HCT116 (cell line): ENCODE data around the gene YWHAG. TPM values are rescaled to one million over a fixed set of nuclear protein-coding genes. Genes with fewer than 3 reads are reported as not detected.
A peak's percentile ranks its signal among the peaks of the same experiment; 100 is the strongest.

Experiments used
- ATAC-seq: fragments of 200-7000 bp; cut with Tn5 transposase; 2 replicates; pipeline ENCODE4 v1.9.1; 2020; ENCODE audit warnings: mild to moderate bottlenecking, moderate library complexity
- Bru-seq: library from RNA; stranded (reverse); fragments of 400-500 nt; gene quantifications from one replicate; lab custom pipeline; 2021; lab: Mats Ljungman, UMichigan
- BruChase-seq, 2 experiments: library from RNA; stranded (reverse); fragments of 400-500 nt; gene quantifications; one replicate each; lab custom pipeline; 2021; lab: Mats Ljungman, UMichigan
- BruUV-seq: library from RNA; stranded (reverse); fragments of 400-500 nt; replicated peaks from 2 replicates; lab custom pipeline; 2021; lab: Mats Ljungman, UMichigan
- CTCF ChIA-PET: fragments of 300-600 bp; sonication (Branson Sonifier 250); formaldehyde crosslinking; loops from one replicate; lab custom pipeline; 2021; ENCODE audit warnings: antibody characterized with exemption; lab: Charles Lee
- POLR2A ChIA-PET: fragments of 300-600, 350-600 bp; sonication (Branson Sonifier 250); formaldehyde crosslinking; loops from one replicate; lab custom pipeline; 2021; ENCODE audit warnings: antibody characterized with exemption; lab: Charles Lee
- RAD21 ChIA-PET, 2 experiments: fragments of 300-600 bp; sonication (Branson Sonifier 250); formaldehyde crosslinking; loops; one replicate each; lab custom pipeline; 2023; ENCODE audit warnings: low total read pairs in 2 of 2; ENCODE audit not compliant: uncharacterized antibody in 2 of 2, unreplicated experiment in 2 of 2, low non-redundant PET in 1 of 2; lab: Charles Lee
- DNase-seq: peaks from one replicate; pipeline ENCODE4 v3.0.0-alpha.2; 2010; ENCODE audit warnings: low read depth, low spot score
- H2AFZ ChIP-seq: fragments of 200-600 bp; shearing (Covaris generic), sonication (generic); 2 replicates; pipeline ENCODE4 v1.6.1; 2017; ENCODE audit warnings: low read depth, mixed run types, mixed read lengths, antibody characterized with exemption, low read length; ENCODE audit not compliant: poor library complexity, severe bottlenecking
- H3K27ac ChIP-seq: 2 replicates; pipeline ENCODE4 v1.5.1; 2012; ENCODE audit warnings: low read depth, low read length
- H3K27me3 ChIP-seq: fragments of 200-600 bp; sonication (generic); 2 replicates; pipeline ENCODE4 v1.6.1; 2016; ENCODE audit warnings: mixed run types, low read length, mixed read lengths; ENCODE audit not compliant: insufficient read depth
- H3K36me3 ChIP-seq, 2 experiments: fragments of 200-500 bp in 1 of 2; fragments of 200-600 bp in 1 of 2; sonication (Bioruptor generic) in 1 of 2; sonication (generic) in 1 of 2; 2 replicates each; pipeline versions ENCODE4 v1.5.1 to v1.6.1; 2014 to 2016; ENCODE audit warnings: low read length in 2 of 2, inconsistent platforms in 1 of 2, mixed read lengths in 1 of 2, mixed run types in 1 of 2; ENCODE audit not compliant: insufficient read depth in 2 of 2, control insufficient read depth in 1 of 2
- H3K4me1 ChIP-seq, 2 experiments: fragments of 200-600 bp in 1 of 2; sonication (generic) in 1 of 2; 2 replicates each; pipeline versions ENCODE4 v1.5.1 to v1.6.1; 2012 to 2017; ENCODE audit warnings: low read length in 2 of 2, inconsistent platforms in 1 of 2, mild to moderate bottlenecking in 1 of 2, mixed read lengths in 1 of 2, mixed run types in 1 of 2, moderate library complexity in 1 of 2; ENCODE audit not compliant: insufficient read depth in 2 of 2, control insufficient read depth in 1 of 2
- H3K4me2 ChIP-seq: fragments of 200-600 bp; sonication (generic); 2 replicates; pipeline ENCODE4 v1.6.1; 2017; ENCODE audit warnings: mixed run types, low read length, mixed read lengths
- H3K4me3 ChIP-seq, 2 experiments: fragments of 200-600 bp in 1 of 2; sonication (generic) in 1 of 2; replicated peaks in 1 of 2; 2 replicates each; pipeline ENCODE4 v1.5.1; 2011 to 2016; ENCODE audit warnings: low read length in 2 of 2, control low read depth in 1 of 2, low read depth in 1 of 2, mild to moderate bottlenecking in 1 of 2, mixed read lengths in 1 of 2, mixed run types in 1 of 2
- H3K79me2 ChIP-seq: fragments of 200-600 bp; sonication (generic); 2 replicates; pipeline ENCODE4 v1.6.1; 2017; ENCODE audit warnings: mild to moderate bottlenecking, mixed run types, low read length, moderate library complexity, mixed read lengths; ENCODE audit not compliant: insufficient read depth
- H3K9ac ChIP-seq: fragments of 200-600 bp; sonication (generic); 2 replicates; pipeline ENCODE4 v1.6.1; 2016; ENCODE audit warnings: low read length, mixed read lengths
- H3K9me2 ChIP-seq: fragments of 200-600 bp; sonication (generic), shearing (Covaris generic); 2 replicates; pipeline ENCODE4 v1.6.1; 2017; ENCODE audit warnings: mixed run types, mild to moderate bottlenecking, moderate library complexity; ENCODE audit not compliant: insufficient read depth
- H3K9me3 ChIP-seq, 2 experiments: fragments of 200-500 bp in 1 of 2; fragments of 200-600 bp in 1 of 2; sonication (Bioruptor generic) in 1 of 2; sonication (generic) in 1 of 2; 2 replicates each; pipeline ENCODE4 v1.6.1; 2014 to 2017; ENCODE audit warnings: low read length in 2 of 2, mixed read lengths in 2 of 2, inconsistent platforms in 1 of 2, low read depth in 1 of 2, mild to moderate bottlenecking in 1 of 2, mixed run types in 1 of 2, moderate library complexity in 1 of 2; ENCODE audit not compliant: control insufficient read depth in 1 of 2, insufficient read depth in 1 of 2
- H4K20me1 ChIP-seq: fragments of 200-600 bp; sonication (generic), shearing (Covaris generic); 2 replicates; pipeline ENCODE4 v1.6.1; 2017; ENCODE audit warnings: mixed run types, mild to moderate bottlenecking, moderate library complexity; ENCODE audit not compliant: insufficient read depth
- CBX3 ChIP-seq: IDR thresholded peaks from 2 replicates; pipeline ENCODE4 v1.6.1; 2012; ENCODE audit warnings: low read depth
- POLR2A ChIP-seq: IDR thresholded peaks from 2 replicates; pipeline ENCODE4 v1.7.0; 2011; ENCODE audit warnings: borderline replicate concordance; ENCODE audit not compliant: insufficient read depth, insufficient read length; ENCODE audit errors: extremely low read depth
- POLR2AphosphoS5 ChIP-seq: IDR thresholded peaks from 2 replicates; pipeline ENCODE4 v1.6.1; 2011; ENCODE audit warnings: mild to moderate bottlenecking, low read depth, low read length, moderate library complexity
- ZBTB33 ChIP-seq: IDR thresholded peaks from 2 replicates; pipeline ENCODE4 v1.6.1; 2011; ENCODE audit warnings: mild to moderate bottlenecking, low read length, moderate library complexity; ENCODE audit not compliant: insufficient replicate concordance; ENCODE audit errors: extremely low read depth
- ZFX ChIP-seq: fragments of 450-650 bp; IDR thresholded peaks from 2 replicates; pipeline ENCODE4 v1.6.1; 2017
- intact Hi-C: fragments of 100-400 bp; cut with micrococcal nuclease; formaldehyde crosslinking; loops from 2 replicates; pipeline ENCODE4 v1.10.0; 2022
- long read RNA-seq: library from polyadenylated mRNA; unstranded; transcript quantifications from one replicate; pipeline ENCODE4 v2.0.0, GENCODE V29; 2021; ENCODE audit not compliant: unreplicated experiment
- polyA plus RNA-seq: library from polyadenylated mRNA; unstranded; fragments of >200 nt; gene quantifications from 2 replicates; pipeline ENCODE4 v1.2.1, GENCODE V29; 2012; ENCODE audit warnings: missing spikeins
- total RNA-seq: library from RNA; stranded (reverse); gene quantifications from one replicate; pipeline ENCODE4 v1.2.1, GENCODE V29; 2021; ENCODE audit not compliant: unreplicated experiment

YWHAG gene
- total RNA-seq (170 TPM), Bru-seq, nascent RNA (percentile 98 among the genes with signal in this experiment), BruChase-seq, experiment 1, labeled RNA remaining after a 6-hour chase (percentile 98 among the genes with signal in this experiment), BruChase-seq, experiment 2, labeled RNA remaining after a 2-hour chase (percentile 98 among the genes with signal in this experiment)
- polyA plus RNA-seq: 81.0 and 84.8 TPM in 2 replicates
- long read RNA-seq, transcript YWHAG-201 (2 exons, 3,750 nt): major isoform, 61 of 195 reads
- long read RNA-seq, partial matches to known transcripts: 0 of 195 reads
- long read RNA-seq, other reads (novel, unspliced or antisense): 134 of 195 reads

DNA sequence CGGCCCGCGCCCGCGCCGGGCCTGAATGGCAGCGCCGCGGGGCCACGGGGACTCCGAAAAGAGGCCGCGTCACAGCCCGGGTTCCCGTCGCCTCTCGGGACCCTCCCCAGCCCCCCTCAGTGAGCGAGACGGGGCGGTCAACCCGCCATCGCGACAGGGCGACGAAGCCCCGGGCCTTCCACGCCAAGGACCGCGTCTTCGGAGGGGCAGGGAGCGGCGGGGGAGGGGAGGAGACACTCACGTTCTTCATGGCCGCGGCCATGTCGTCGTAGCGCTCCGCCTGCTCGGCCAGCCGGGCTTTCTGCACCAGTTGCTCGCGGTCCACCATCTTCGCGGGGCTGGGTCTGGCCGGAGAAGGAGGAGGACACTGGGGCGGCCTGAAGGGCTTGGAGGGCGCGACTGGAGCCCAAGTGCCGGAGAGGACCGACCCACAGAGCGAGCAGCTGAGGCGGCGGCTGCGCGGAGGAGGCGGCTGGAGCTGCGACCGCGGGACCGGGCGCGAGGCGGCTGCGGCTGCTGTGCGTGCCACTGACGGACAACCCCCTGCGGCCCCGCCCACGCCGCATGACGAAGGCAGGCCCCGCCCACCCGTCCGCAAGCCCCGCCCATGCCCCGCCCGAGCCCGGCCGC, at the start of gene YWHAG:
TSS of gene YWHAG (minus strand) at position 511 of the 630 bp plus-strand sequence. CDS start at position 328, 183 bp downstream.
- H3K9me2 ChIP-seq: no peaks in the 10 kb centered on the region
- no TSS peak for BruUV-seq
- no peaks in the 10 kb centered on the region for H3K27me3 ChIP-seq
- H3K4me3 ChIP-seq: peak within 1 kb of the TSS; percentile 78 to 98
- H3K9me3 ChIP-seq: no peaks in the 10 kb centered on the region
- DNase-seq: peak; percentile 59
- peak within 1 kb of the TSS; percentile 58 for H2AFZ ChIP-seq
- ChIA-PET POLR2A (interaction anchor here (0.6 to 2.1 kb wide), 7 partner anchors 13 to 98 kb away, joined by 3 to 8 read pairs (median 4); no protein-coding TSS in a partner anchor), RAD21 (no interaction called here), CTCF (interaction anchor here (0.9 to 2.2 kb wide), 4 partner anchors 18 to 49 kb away, joined by 3 to 6 read pairs (median 4); no protein-coding TSS in a partner anchor)
- peaks cover 41% of the 10 kb centered on the region; the same call in 1 of the 2 replicates for H4K20me1 ChIP-seq
- peaks cover 52% of the 10 kb centered on the region for H3K79me2 ChIP-seq
- H3K27ac ChIP-seq: peak within 1 kb of the TSS; percentile 84
- peak within 1 kb of the TSS; percentile 85 for H3K4me2 ChIP-seq
- intact Hi-C loops: no loop called here
- H3K9ac ChIP-seq: peak within 1 kb of the TSS; percentile 99
- TF ChIP-seq POLR2AphosphoS5: peak; percentile 99
- TF ChIP-seq ZBTB33: peak; percentile 26
- no peak for TF ChIP-seq CBX3
- peak; percentile 70; the same call in 1 of the 2 replicates for TF ChIP-seq ZFX
- TF ChIP-seq POLR2A: peak; percentile 97
- peak; percentile 73 for ATAC-seq
- H3K36me3 ChIP-seq: peaks cover 11 to 42% of the 10 kb centered on the region in 2 experiments
- peaks cover 23 to 47% of the 10 kb centered on the region in 2 experiments for H3K4me1 ChIP-seq
